Thoracic aorta (tissue), 2 donors: ENCODE data around the gene SNAP47. TPM values are rescaled to one million over a fixed set of nuclear protein-coding genes. Genes with fewer than 3 reads are reported as not detected.

Experiments used
- ATAC-seq: fragments of 150-250 bp; one replicate; pipeline ENCODE4 v1.8.0; 2017; ENCODE audit warnings: low read depth; ENCODE audit not compliant: insufficient number of reproducible peaks, low FRiP score
- DNase-seq: peaks from one replicate; pipeline ENCODE4 v3.0.0-alpha.2; 2020; ENCODE audit warnings: low spot score
- H3K27ac ChIP-seq, 2 donors: fragments of 200-600 bp; sonication (generic); 1 replicate in 1 of 2; 2 replicates in 1 of 2; pipeline ENCODE4 v1.5.1; 2016; ENCODE audit warnings: mild to moderate bottlenecking in 2 of 2, moderate library complexity in 2 of 2
- H3K27me3 ChIP-seq: fragments of 200-600 bp; sonication (generic); replicated peaks from 2 replicates; pipeline ENCODE4 v1.6.0; 2016; ENCODE audit warnings: mild to moderate bottlenecking; ENCODE audit not compliant: insufficient read depth
- H3K36me3 ChIP-seq: fragments of 200-600 bp; sonication (generic); one replicate; pipeline ENCODE4 v1.5.1; 2016
- H3K4me1 ChIP-seq, 2 donors: fragments of 200-600 bp; sonication (generic); 1 replicate in 1 of 2; 2 replicates in 1 of 2; pipeline versions ENCODE4 v1.5.1 to v1.6.0; 2016; ENCODE audit warnings: low read depth in 2 of 2, mild to moderate bottlenecking in 1 of 2; ENCODE audit not compliant: control insufficient read depth in 1 of 2
- H3K4me3 ChIP-seq: fragments of 200-600 bp; sonication (generic); 2 replicates; pipeline ENCODE4 v1.5.1; 2016; ENCODE audit warnings: mild to moderate bottlenecking
- H3K9me3 ChIP-seq: fragments of 200-600 bp; sonication (generic); 2 replicates; pipeline ENCODE4 v1.5.1; 2016
- CTCF ChIP-seq: fragments of 200-600 bp; sonication (generic); IDR thresholded peaks from one replicate; pipeline ENCODE4 v1.5.1; 2019; ENCODE audit warnings: antibody characterized with exemption
- total RNA-seq, 2 donors: library from RNA; depleted of rRNA; stranded (reverse); fragments of >200 nt; gene quantifications; one replicate each; pipeline versions ENCODE4 v1.1.0 to v1.2.3, GENCODE V29; 2016

The SNAP47 gene
- total RNA-seq, 2 donors from 2014 or later: 26.3 to 42.4 TPM

- Histone ChIP-seq H3K36me3 (no peaks in the 10 kb centered on the region), H3K27ac (no peak overlapping the region), H3K4me3 (no peak overlapping the region), H3K27me3 (no peaks in the 10 kb centered on the region), H3K4me1 (peaks cover 6 to 20% of the 10 kb centered on the region in 2 donors), H3K9me3 (no peaks in the 10 kb centered on the region)
- DNase-seq (no peak), ATAC-seq (no peak)
- no peak for TF ChIP-seq CTCF
Measured at GRCh38 chr1:227792216-227793078, 57.2 kb downstream of the SNAP47 start.

- H3K4me3 ChIP-seq: no peak overlapping the region
- TF ChIP-seq CTCF: no peak
- H3K4me1 ChIP-seq: peaks cover 6 to 19% of the 10 kb centered on the region in 2 donors
- no peaks in the 10 kb centered on the region for H3K9me3 ChIP-seq
- no peaks in the 10 kb centered on the region for H3K27me3 ChIP-seq
- peak overlapping the region in 1 of 2 donors; percentile 25 for H3K27ac ChIP-seq
- ATAC-seq: no peak
- DNase-seq: no peak
- no peaks in the 10 kb centered on the region for H3K36me3 ChIP-seq
Measured at GRCh38 chr1:227793079-227793947, 58.1 kb downstream of the SNAP47 start.

- Histone ChIP-seq H3K4me1 (peaks cover 6 to 14% of the 10 kb centered on the region in 2 donors), H3K36me3 (no peaks in the 10 kb centered on the region), H3K4me3 (peak overlapping the region; percentile 24), H3K27me3 (no peaks in the 10 kb centered on the region), H3K9me3 (no peaks in the 10 kb centered on the region), H3K27ac (peak overlapping the region in 1 of 2 donors; percentile 25)
- DNase-seq: no peak
- no peak for ATAC-seq
- no peak for TF ChIP-seq CTCF
Measured at GRCh38 chr1:227793948-227794816, 58.9 kb downstream of the SNAP47 start.

GRCh38 chr1:227794817-227795192 is 59.6 kb downstream of the SNAP47 start:
- ATAC-seq: no peak
- no peaks in the 10 kb centered on the region for H3K27me3 ChIP-seq
- no peak overlapping the region for H3K27ac ChIP-seq
- no peak for TF ChIP-seq CTCF
- H3K4me3 ChIP-seq: peak overlapping the region; percentile 24
- H3K36me3 ChIP-seq: no peaks in the 10 kb centered on the region
- peaks cover 6 to 14% of the 10 kb centered on the region in 2 donors for H3K4me1 ChIP-seq
- H3K9me3 ChIP-seq: no peaks in the 10 kb centered on the region
- DNase-seq: no peak
